Hepatocyte (in vitro differentiated cells): ENCODE data around the gene APOC4. TPM values are rescaled to one million over a fixed set of nuclear protein-coding genes. Genes with fewer than 3 reads are reported as not detected.
"Not testable (repeated sequence)": the region's sequence is repeated elsewhere in the genome, so short reads cannot be mapped to it uniquely, and the experiment has no call there.

Source experiments
- DNase-seq: peaks from one replicate; pipeline ENCODE4 v3.0.0-alpha.2; 2016; ENCODE audit warnings: low spot score
- H2AFZ ChIP-seq: fragments of 200-600 bp; sonication (generic); 2 replicates; pipeline ENCODE4 v1.6.0; 2016; ENCODE audit warnings: antibody characterized with exemption, mild to moderate bottlenecking
- H3K27ac ChIP-seq: fragments of 200-600 bp; sonication (generic); 2 replicates; pipeline ENCODE4 v1.5.1; 2016; ENCODE audit warnings: mild to moderate bottlenecking
- H3K27me3 ChIP-seq: fragments of 200-600 bp; sonication (generic); 2 replicates; pipeline ENCODE4 v1.6.1; 2016
- H3K36me3 ChIP-seq: fragments of 200-600 bp; sonication (generic); replicated peaks from 2 replicates; pipeline ENCODE4 v1.5.1; 2016; ENCODE audit warnings: low read depth; ENCODE audit not compliant: insufficient read depth
- H3K4me1 ChIP-seq: fragments of 200-600 bp; sonication (generic); 2 replicates; pipeline ENCODE4 v1.5.1; 2016; ENCODE audit warnings: mild to moderate bottlenecking, moderate library complexity; ENCODE audit not compliant: insufficient read depth
- H3K4me2 ChIP-seq: fragments of 200-600 bp; sonication (generic); 2 replicates; pipeline ENCODE4 v1.6.0; 2016
- H3K4me3 ChIP-seq: fragments of 200-600 bp; sonication (generic); 2 replicates; pipeline ENCODE4 v1.5.1; 2016; ENCODE audit warnings: mild to moderate bottlenecking
- H3K79me2 ChIP-seq: fragments of 200-600 bp; sonication (generic); 2 replicates; pipeline ENCODE4 v1.6.0; 2017; ENCODE audit warnings: mild to moderate bottlenecking
- H3K9me2 ChIP-seq: fragments of 200-600 bp; sonication (generic); replicated peaks from 2 replicates; pipeline ENCODE4 v1.6.0; 2017; ENCODE audit warnings: mild to moderate bottlenecking; ENCODE audit not compliant: insufficient read depth
- H3K9me3 ChIP-seq: fragments of 200-600 bp; sonication (generic); 2 replicates; pipeline ENCODE4 v1.5.1; 2016; ENCODE audit warnings: low read depth, mild to moderate bottlenecking
- H4K20me1 ChIP-seq: fragments of 200-600 bp; sonication (generic); 2 replicates; pipeline ENCODE4 v1.6.0; 2016; ENCODE audit warnings: mild to moderate bottlenecking; ENCODE audit not compliant: insufficient read depth, poor library complexity, severe bottlenecking
- CTCF ChIP-seq: fragments of 200-600 bp; sonication (generic); IDR thresholded peaks from 2 replicates; pipeline ENCODE4 v1.5.1; 2016; ENCODE audit warnings: antibody characterized with exemption, mild to moderate bottlenecking; ENCODE audit not compliant: poor library complexity
- EZH2 ChIP-seq: fragments of 200-600 bp; sonication (generic); IDR thresholded peaks from 2 replicates; pipeline ENCODE4 v1.6.1; 2016; ENCODE audit warnings: antibody characterized with exemption, mild to moderate bottlenecking, borderline replicate concordance
- EZH2phosphoT487 ChIP-seq: fragments of 200-600 bp; sonication (generic); IDR thresholded peaks from one replicate; pipeline ENCODE4 v1.6.1; 2018; ENCODE audit warnings: antibody characterized with exemption, mild to moderate bottlenecking, low read depth, moderate library complexity; ENCODE audit not compliant: unreplicated experiment, severe bottlenecking
- WGBS: methylation state at CpG from one replicate; pipeline ENCODE4 v1.1.6; 2016; ENCODE audit warnings: low lambda C conversion rate; ENCODE audit errors: missing lambda C conversion rate; 5-methylcytosine and 5-hydroxymethylcytosine counted together
- polyA plus RNA-seq: library from polyadenylated mRNA; unstranded; fragments of >200 nt; fragmentation: Nextera tagmentation; extraction: Ambion mirVana; gene quantifications from 2 replicates; pipeline ENCODE4 v1.2.1, GENCODE V29; 2016
- total RNA-seq: library from RNA; depleted of rRNA; stranded (reverse); fragments of >200 nt; gene quantifications from 2 replicates; pipeline ENCODE4 v1.2.3, GENCODE V29; 2014

The APOC4 gene
- total and polyA plus RNA-seq, 2 experiments from 2014 or later = not detected

- H2AFZ ChIP-seq = peak within 1 kb of the TSS; percentile 14
These were observed 27.4 kb upstream of the APOC4 start, which contains the start of gene APOC1 for GRCh38 chr19:44914433-44915206. APOC1 (plus strand) TSS chr19:44914608; CDS start chr19:44914892, 284 bp downstream.

DNA sequence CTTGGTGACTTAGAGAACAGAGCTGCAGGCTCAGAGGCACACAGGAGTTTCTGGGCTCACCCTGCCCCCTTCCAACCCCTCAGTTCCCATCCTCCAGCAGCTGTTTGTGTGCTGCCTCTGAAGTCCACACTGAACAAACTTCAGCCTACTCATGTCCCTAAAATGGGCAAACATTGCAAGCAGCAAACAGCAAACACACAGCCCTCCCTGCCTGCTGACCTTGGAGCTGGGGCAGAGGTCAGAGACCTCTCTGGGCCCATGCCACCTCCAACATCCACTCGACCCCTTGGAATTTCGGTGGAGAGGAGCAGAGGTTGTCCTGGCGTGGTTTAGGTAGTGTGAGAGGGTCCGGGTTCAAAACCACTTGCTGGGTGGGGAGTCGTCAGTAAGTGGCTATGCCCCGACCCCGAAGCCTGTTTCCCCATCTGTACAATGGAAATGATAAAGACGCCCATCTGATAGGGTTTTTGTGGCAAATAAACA, 17.8 kb upstream of the APOC4 start:
- no peak for TF ChIP-seq CTCF
- TF ChIP-seq EZH2phosphoT487 = no peak
- TF ChIP-seq EZH2 = no peak
- 71% methylated on average over 8 of the region's 8 CpGs for WGBS
- no peak overlapping the region for H2AFZ ChIP-seq
- H3K9me3 ChIP-seq = no peaks in the 10 kb centered on the region
- H3K4me2 ChIP-seq = no peak overlapping the region
- H3K9me2 ChIP-seq = no peaks in the 10 kb centered on the region
- no peaks in the 10 kb centered on the region for H3K27me3 ChIP-seq
- H3K4me1 ChIP-seq = peaks cover 10% of the 10 kb centered on the region
- no peak for DNase-seq
- H3K4me3 ChIP-seq = no peak overlapping the region
- H3K79me2 ChIP-seq = no peaks in the 10 kb centered on the region
- H3K36me3 ChIP-seq = no peaks in the 10 kb centered on the region
- H4K20me1 ChIP-seq = no peaks in the 10 kb centered on the region
- peak overlapping the region; percentile 86 for H3K27ac ChIP-seq

More at GRCh38 chr19:44914433-44915206, 27.4 kb upstream of the APOC4 start, which contains the start of gene APOC1:
- H3K9me2 ChIP-seq, H3K36me3 ChIP-seq, H3K27me3 ChIP-seq, H4K20me1 ChIP-seq, H3K79me2 ChIP-seq, H3K9me3 ChIP-seq: not testable (repeated sequence)
- H3K4me3 ChIP-seq = peak within 1 kb of the TSS; percentile 11
- H3K27ac ChIP-seq = peak within 1 kb of the TSS; percentile 59
- WGBS = 8% methylated on average over 20 of the region's 28 CpGs
- H3K4me2 ChIP-seq = peak within 1 kb of the TSS; percentile 77
- H3K4me1 ChIP-seq = peaks cover 18% of the 10 kb centered on the region
- peak; percentile 93 for DNase-seq

DNA sequence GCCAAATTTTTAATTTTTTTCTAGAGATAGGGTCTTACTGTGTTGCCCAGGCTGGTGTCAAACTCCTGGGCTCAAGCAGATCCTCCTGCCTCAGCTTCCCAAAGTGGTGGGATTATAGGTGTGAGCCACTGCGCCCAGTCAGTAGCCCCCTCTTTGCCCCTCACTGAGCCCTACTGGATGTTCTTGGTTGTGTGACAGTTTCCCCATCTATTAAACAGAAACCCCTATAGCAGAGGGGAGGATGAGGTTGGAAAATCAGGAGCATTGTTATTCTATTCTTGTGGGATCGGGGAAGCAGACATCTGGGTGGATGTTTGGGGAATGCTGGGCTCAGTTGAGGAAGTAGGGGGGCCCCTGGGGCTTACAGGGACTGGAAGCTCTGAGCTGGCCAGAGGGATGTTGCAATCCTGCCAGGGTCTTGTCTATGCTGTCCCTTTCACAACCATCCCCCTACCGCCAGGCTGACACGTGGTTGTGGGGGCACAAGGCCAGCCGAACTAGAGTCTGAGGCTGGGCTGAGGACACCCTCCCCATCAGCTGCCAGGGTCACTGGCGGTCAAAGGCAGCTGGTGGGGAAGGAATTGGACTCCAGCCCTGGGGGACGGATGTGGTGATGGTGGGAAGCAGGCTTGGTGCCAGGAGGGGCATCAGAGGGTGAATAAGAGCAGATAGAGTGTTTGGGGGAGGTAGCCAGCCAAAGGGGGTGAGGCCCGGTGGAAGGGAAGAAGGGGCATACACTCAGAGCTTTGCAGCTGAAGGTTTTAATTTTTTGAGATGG, 16.7 kb upstream of the APOC4 start:
- WGBS = 76% methylated on average over 8 of the region's 8 CpGs
- no peak for TF ChIP-seq EZH2
- no peak for TF ChIP-seq CTCF
- TF ChIP-seq EZH2phosphoT487 = no peak
- no peaks in the 10 kb centered on the region for H3K9me2 ChIP-seq
- peak overlapping the region; percentile 86 for H3K27ac ChIP-seq
- H3K9me3 ChIP-seq = no peaks in the 10 kb centered on the region
- H3K4me3 ChIP-seq = no peak overlapping the region
- no peaks in the 10 kb centered on the region for H3K79me2 ChIP-seq
- peaks cover 10% of the 10 kb centered on the region for H3K4me1 ChIP-seq
- peak overlapping the region; percentile 55 for H3K4me2 ChIP-seq
- H3K27me3 ChIP-seq = no peaks in the 10 kb centered on the region
- no peaks in the 10 kb centered on the region for H3K36me3 ChIP-seq
- no peak overlapping the region for H2AFZ ChIP-seq
- no peaks in the 10 kb centered on the region for H4K20me1 ChIP-seq
- DNase-seq = peak; percentile 73

DNA sequence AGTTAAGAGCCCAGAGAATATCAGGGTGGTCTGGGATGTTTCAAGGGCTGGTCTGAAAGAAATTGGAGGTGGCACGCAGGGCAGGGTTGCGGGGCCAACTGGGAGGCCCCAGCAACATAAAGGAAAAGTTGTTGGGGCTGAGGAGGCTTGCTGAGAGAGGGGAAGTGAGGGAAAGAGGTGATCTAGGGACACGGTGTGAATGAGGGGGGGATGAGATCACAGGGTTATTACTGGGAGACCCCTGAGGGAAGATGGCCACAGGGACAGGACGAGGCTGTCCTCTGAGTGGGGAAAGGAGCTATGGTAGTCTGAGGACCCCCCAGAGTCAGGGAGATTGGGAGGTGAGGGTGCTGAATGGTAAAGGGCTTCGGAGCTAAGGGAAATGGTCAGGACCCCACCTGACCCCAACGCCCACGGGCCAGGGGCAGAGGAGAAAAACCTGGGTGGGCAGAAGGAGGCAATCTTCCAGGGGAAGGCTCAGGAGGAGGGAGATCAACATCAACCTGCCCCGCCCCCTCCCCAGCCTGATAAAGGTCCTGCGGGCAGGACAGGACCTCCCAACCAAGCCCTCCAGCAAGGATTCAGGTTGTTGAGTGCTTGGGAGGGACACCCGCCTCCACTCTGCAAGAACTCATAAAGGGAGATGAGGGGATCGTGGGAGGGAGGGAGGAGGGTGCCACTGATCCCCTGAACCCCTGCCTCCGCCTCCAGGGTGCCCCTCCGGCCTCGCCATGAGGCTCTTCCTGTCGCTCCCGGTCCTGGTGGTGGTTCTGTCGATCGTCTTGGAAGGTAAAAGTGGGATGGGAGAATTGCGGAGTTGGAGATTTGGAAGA, 15.6 kb upstream of the APOC4 start:
- not testable (repeated sequence) for DNase-seq, H3K27me3 ChIP-seq, H3K9me2 ChIP-seq, H3K9me3 ChIP-seq, H3K36me3 ChIP-seq, H3K4me3 ChIP-seq, H3K79me2 ChIP-seq, H2AFZ ChIP-seq, H4K20me1 ChIP-seq
- peaks cover 10% of the 10 kb centered on the region for H3K4me1 ChIP-seq
- WGBS = 73% methylated on average over 13 of the region's 19 CpGs
- H3K4me2 ChIP-seq = peak overlapping the region; percentile 57
- H3K27ac ChIP-seq = peak overlapping the region; percentile 86
